Hepatocyte (in vitro differentiated cells): Measurements from ENCODE around the gene EIF3D. TPM values are rescaled to one million over a fixed set of nuclear protein-coding genes. Genes with fewer than 3 reads are reported as not detected.
"Not testable (repeated sequence)": the region's sequence is repeated elsewhere in the genome, so short reads cannot be mapped to it uniquely, and the experiment has no call there.

ENCODE experiments used
- DNase-seq: peaks from one replicate; pipeline ENCODE4 v3.0.0-alpha.2; 2016; ENCODE audit warnings: low spot score
- H2AFZ ChIP-seq: fragments of 200-600 bp; sonication (generic); 2 replicates; pipeline ENCODE4 v1.6.0; 2016; ENCODE audit warnings: antibody characterized with exemption, mild to moderate bottlenecking
- H3K27ac ChIP-seq: fragments of 200-600 bp; sonication (generic); 2 replicates; pipeline ENCODE4 v1.5.1; 2016; ENCODE audit warnings: mild to moderate bottlenecking
- H3K27me3 ChIP-seq: fragments of 200-600 bp; sonication (generic); 2 replicates; pipeline ENCODE4 v1.6.1; 2016
- H3K36me3 ChIP-seq: fragments of 200-600 bp; sonication (generic); replicated peaks from 2 replicates; pipeline ENCODE4 v1.5.1; 2016; ENCODE audit warnings: low read depth; ENCODE audit not compliant: insufficient read depth
- H3K4me1 ChIP-seq: fragments of 200-600 bp; sonication (generic); 2 replicates; pipeline ENCODE4 v1.5.1; 2016; ENCODE audit warnings: mild to moderate bottlenecking, moderate library complexity; ENCODE audit not compliant: insufficient read depth
- H3K4me2 ChIP-seq: fragments of 200-600 bp; sonication (generic); 2 replicates; pipeline ENCODE4 v1.6.0; 2016
- H3K4me3 ChIP-seq: fragments of 200-600 bp; sonication (generic); 2 replicates; pipeline ENCODE4 v1.5.1; 2016; ENCODE audit warnings: mild to moderate bottlenecking
- H3K79me2 ChIP-seq: fragments of 200-600 bp; sonication (generic); 2 replicates; pipeline ENCODE4 v1.6.0; 2017; ENCODE audit warnings: mild to moderate bottlenecking
- H3K9me2 ChIP-seq: fragments of 200-600 bp; sonication (generic); replicated peaks from 2 replicates; pipeline ENCODE4 v1.6.0; 2017; ENCODE audit warnings: mild to moderate bottlenecking; ENCODE audit not compliant: insufficient read depth
- H3K9me3 ChIP-seq: fragments of 200-600 bp; sonication (generic); 2 replicates; pipeline ENCODE4 v1.5.1; 2016; ENCODE audit warnings: low read depth, mild to moderate bottlenecking
- H4K20me1 ChIP-seq: fragments of 200-600 bp; sonication (generic); 2 replicates; pipeline ENCODE4 v1.6.0; 2016; ENCODE audit warnings: mild to moderate bottlenecking; ENCODE audit not compliant: insufficient read depth, poor library complexity, severe bottlenecking
- CTCF ChIP-seq: fragments of 200-600 bp; sonication (generic); IDR thresholded peaks from 2 replicates; pipeline ENCODE4 v1.5.1; 2016; ENCODE audit warnings: antibody characterized with exemption, mild to moderate bottlenecking; ENCODE audit not compliant: poor library complexity
- EZH2 ChIP-seq: fragments of 200-600 bp; sonication (generic); IDR thresholded peaks from 2 replicates; pipeline ENCODE4 v1.6.1; 2016; ENCODE audit warnings: antibody characterized with exemption, mild to moderate bottlenecking, borderline replicate concordance
- EZH2phosphoT487 ChIP-seq: fragments of 200-600 bp; sonication (generic); IDR thresholded peaks from one replicate; pipeline ENCODE4 v1.6.1; 2018; ENCODE audit warnings: antibody characterized with exemption, mild to moderate bottlenecking, low read depth, moderate library complexity; ENCODE audit not compliant: unreplicated experiment, severe bottlenecking
- WGBS: methylation state at CpG from one replicate; pipeline ENCODE4 v1.1.6; 2016; ENCODE audit warnings: low lambda C conversion rate; ENCODE audit errors: missing lambda C conversion rate; 5-methylcytosine and 5-hydroxymethylcytosine counted together
- polyA plus RNA-seq: library from polyadenylated mRNA; unstranded; fragments of >200 nt; fragmentation: Nextera tagmentation; extraction: Ambion mirVana; gene quantifications from 2 replicates; pipeline ENCODE4 v1.2.1, GENCODE V29; 2016
- total RNA-seq: library from RNA; depleted of rRNA; stranded (reverse); fragments of >200 nt; gene quantifications from 2 replicates; pipeline ENCODE4 v1.2.3, GENCODE V29; 2014

The EIF3D gene
- total and polyA plus RNA-seq, 2 experiments from 2014 or later, result 70.4 to 171 TPM

- Histone ChIP-seq H3K36me3 (no peaks in the 10 kb centered on the region), H3K79me2 (no peaks in the 10 kb centered on the region), H3K4me1 (no peaks in the 10 kb centered on the region), H3K4me3 (no peak overlapping the region), H3K9me2 (no peaks in the 10 kb centered on the region), H3K27ac (peak overlapping the region; percentile 34), H2AFZ (no peak overlapping the region), H3K4me2 (no peak overlapping the region), H3K9me3 (no peaks in the 10 kb centered on the region), H3K27me3 (no peaks in the 10 kb centered on the region), H4K20me1 (no peaks in the 10 kb centered on the region)
- no peak for DNase-seq
- WGBS, result 66% methylated on average over 7 of the region's 7 CpGs
- TF ChIP-seq CTCF (no peak), EZH2 (no peak), EZH2phosphoT487 (no peak)
These were observed 7.8 kb upstream of the EIF3D start for GRCh38 chr22:36536717-36537116.

- H3K27ac ChIP-seq, H4K20me1 ChIP-seq, H3K4me2 ChIP-seq, H3K79me2 ChIP-seq, H2AFZ ChIP-seq, DNase-seq, H3K36me3 ChIP-seq, H3K9me3 ChIP-seq, H3K4me1 ChIP-seq, H3K4me3 ChIP-seq, H3K9me2 ChIP-seq, H3K27me3 ChIP-seq: not testable (repeated sequence)
- 55% methylated on average over 4 of the region's 4 CpGs for WGBS
These were observed 4.4 kb upstream of the EIF3D start for GRCh38 chr22:36533320-36533719.

GRCh38 chr22:36532466-36532865 lies 3.5 kb upstream of the EIF3D start:
- no peak for DNase-seq
- H3K4me1 ChIP-seq, result peaks cover 6% of the 10 kb centered on the region
- no peak overlapping the region for H3K4me2 ChIP-seq
- H3K9me3 ChIP-seq, result no peaks in the 10 kb centered on the region
- 43% methylated on average over 2 of the region's 2 CpGs for WGBS
- H4K20me1 ChIP-seq, result no peaks in the 10 kb centered on the region
- H3K27me3 ChIP-seq, result no peaks in the 10 kb centered on the region
- TF ChIP-seq CTCF (no peak), EZH2 (no peak), EZH2phosphoT487 (no peak)
- H3K4me3 ChIP-seq, result no peak overlapping the region
- H3K36me3 ChIP-seq, result no peaks in the 10 kb centered on the region
- H3K79me2 ChIP-seq, result peaks cover 11% of the 10 kb centered on the region
- H2AFZ ChIP-seq, result no peak overlapping the region
- H3K27ac ChIP-seq, result no peak overlapping the region
- H3K9me2 ChIP-seq, result no peaks in the 10 kb centered on the region

GRCh38 chr22:36528341-36528740 lies 625 bp downstream of the EIF3D start:
- H2AFZ ChIP-seq, result peak overlapping the region; percentile 42

More at GRCh38 chr22:36528341-36528740, 625 bp downstream of the EIF3D start:
- Histone ChIP-seq H3K4me1 (peaks cover 6% of the 10 kb centered on the region), H4K20me1 (peaks cover 6% of the 10 kb centered on the region), H3K9me2 (no peaks in the 10 kb centered on the region), H3K4me3 (peak overlapping the region; percentile 56), H3K36me3 (peaks cover 3% of the 10 kb centered on the region), H3K9me3 (no peaks in the 10 kb centered on the region), H3K79me2 (peaks cover 25% of the 10 kb centered on the region), H3K4me2 (peak overlapping the region; percentile 72), H3K27me3 (no peaks in the 10 kb centered on the region), H3K27ac (peak overlapping the region; percentile 89)
- peak; percentile 29 for DNase-seq
- 15% methylated on average over 8 of the region's 8 CpGs for WGBS
- TF ChIP-seq CTCF, result no peak
- no peak for TF ChIP-seq EZH2
- TF ChIP-seq EZH2phosphoT487, result no peak
